ENCODE measurements around the gene POLA1.

The POLA1 gene

DNA sequence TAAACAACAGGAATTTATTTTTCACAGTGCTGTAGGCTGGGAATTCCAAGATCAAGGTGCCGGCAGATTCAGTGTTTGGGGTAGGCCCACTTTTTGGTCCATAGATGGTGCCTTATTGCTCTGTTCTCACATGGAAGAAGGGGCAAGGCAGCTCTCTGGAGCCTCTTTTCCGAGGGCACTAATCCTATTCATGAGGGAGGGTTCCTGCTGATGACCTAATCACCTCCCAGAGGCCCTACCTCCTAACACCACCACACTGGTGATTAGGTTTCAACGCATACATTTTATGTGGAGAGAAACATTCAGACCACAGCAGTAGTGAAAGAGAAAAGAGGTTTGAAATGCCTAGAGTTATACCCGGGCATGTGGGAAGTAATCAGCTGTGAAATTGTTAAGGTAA lies 1.4 kb upstream of the POLA1 start:
- no peak overlapping the region for H3K4me3 ChIP-seq (ENCODE audit: control insufficient read depth, low read depth, low read length)
- DNase-seq (ENCODE audit: low read depth), result no peak
- TF ChIP-seq, protein P1, sequence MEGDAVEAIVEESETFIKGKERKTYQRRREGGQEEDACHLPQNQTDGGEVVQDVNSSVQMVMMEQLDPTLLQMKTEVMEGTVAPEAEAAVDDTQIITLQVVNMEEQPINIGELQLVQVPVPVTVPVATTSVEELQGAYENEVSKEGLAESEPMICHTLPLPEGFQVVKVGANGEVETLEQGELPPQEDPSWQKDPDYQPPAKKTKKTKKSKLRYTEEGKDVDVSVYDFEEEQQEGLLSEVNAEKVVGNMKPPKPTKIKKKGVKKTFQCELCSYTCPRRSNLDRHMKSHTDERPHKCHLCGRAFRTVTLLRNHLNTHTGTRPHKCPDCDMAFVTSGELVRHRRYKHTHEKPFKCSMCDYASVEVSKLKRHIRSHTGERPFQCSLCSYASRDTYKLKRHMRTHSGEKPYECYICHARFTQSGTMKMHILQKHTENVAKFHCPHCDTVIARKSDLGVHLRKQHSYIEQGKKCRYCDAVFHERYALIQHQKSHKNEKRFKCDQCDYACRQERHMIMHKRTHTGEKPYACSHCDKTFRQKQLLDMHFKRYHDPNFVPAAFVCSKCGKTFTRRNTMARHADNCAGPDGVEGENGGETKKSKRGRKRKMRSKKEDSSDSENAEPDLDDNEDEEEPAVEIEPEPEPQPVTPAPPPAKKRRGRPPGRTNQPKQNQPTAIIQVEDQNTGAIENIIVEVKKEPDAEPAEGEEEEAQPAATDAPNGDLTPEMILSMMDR (IDR thresholded peaks at IDR 0.05; ENCODE audit: control insufficient read depth, insufficient read depth, low read depth, low read length, missing control alignments), result no peak

DNA sequence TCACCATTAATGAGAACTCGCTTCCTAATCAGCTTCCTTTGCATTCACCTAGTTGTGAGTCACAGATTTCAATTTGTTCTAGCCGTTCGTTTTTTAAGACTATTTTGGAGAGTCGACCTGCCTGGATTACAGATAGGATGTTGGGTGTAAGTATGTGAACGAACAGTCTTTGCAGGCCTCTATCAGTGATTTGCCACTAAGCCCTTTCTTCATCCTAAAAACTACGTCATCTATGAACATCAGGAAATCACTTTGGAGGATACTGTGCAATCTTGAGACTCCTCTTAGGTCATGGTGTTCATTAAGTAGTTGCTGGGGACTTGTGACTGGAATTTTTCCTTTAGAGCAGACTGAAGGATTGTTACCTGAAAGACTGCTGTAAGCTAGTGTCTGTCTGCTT lies 1.1 kb downstream of the POLA1 start:
- no peak for DNase-seq (ENCODE audit: low read depth)
- no peak overlapping the region for H3K4me3 ChIP-seq (ENCODE audit: control insufficient read depth, low read depth, low read length)
- TF ChIP-seq, protein P1 (IDR thresholded peaks at IDR 0.05; ENCODE audit: control insufficient read depth, insufficient read depth, low read depth, low read length, missing control alignments), result no peak

DNA sequence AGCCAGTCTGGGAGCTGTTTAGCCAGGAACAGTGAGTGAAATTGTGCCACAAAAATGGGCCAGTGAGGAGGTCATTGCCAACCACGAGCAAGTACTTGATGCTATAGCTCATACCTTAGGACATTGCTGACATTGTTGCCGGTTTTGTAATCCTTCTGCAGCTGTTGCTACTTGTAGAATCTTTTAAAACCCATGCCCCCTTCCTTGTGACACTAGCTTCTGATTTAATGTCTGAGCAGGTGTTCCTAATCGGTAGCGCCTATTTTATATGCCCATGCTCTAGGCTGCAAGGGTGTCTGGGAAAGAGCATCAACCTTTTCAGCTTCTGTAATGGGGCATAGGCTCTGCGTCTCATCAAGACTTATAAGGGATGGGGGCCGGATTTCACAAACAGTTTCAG lies 2.6 kb downstream of the POLA1 start:
- no peak for DNase-seq (ENCODE audit: low read depth)
- H3K4me3 ChIP-seq (ENCODE audit: control insufficient read depth, low read depth, low read length), result no peak overlapping the region
- TF ChIP-seq, protein P1 (IDR thresholded peaks at IDR 0.05; ENCODE audit: control insufficient read depth, insufficient read depth, low read depth, low read length, missing control alignments), result no peak

DNA sequence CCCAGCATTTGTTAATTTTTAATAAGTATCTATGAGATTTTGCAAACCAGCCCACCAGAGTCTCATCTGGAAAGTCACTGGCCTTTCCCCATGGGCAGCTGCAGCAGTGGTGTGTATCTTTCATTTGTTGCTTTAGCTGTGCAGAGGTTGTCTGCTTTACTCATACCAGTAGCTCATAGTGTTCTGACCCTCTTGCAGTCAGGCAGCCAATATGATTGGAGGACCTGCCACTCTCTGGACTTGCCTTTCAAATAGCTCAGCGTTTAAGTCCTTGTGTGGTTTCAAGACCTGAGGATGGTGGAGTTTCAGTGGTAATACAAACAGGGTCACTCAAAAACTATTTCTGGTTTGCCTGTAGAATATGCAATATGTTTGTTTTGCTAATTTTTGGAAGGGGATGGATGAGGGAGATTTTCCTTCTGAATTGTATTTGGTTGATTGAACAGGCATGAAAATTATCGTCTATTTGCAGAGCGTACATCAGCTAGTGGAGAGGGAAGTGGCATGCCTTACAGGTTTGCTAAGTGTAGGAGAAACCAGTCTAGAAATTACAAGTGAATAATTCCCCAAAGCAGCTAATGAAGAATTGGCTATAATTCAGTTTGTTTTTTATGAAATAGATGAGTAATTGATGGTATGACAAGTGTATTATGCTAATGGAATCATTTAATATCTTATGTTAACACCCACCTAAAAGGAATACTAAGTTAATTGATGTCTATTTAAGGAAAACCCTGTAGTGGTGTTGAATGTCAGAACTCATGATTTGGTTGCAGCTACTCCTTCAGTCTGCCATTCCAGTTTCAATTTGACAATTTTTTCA lies 8.9 kb downstream of the POLA1 start:
- no peak for DNase-seq (ENCODE audit: low read depth)
- H3K4me3 ChIP-seq (ENCODE audit: control insufficient read depth, low read depth, low read length), result no peak overlapping the region
- TF ChIP-seq, protein P1 (IDR thresholded peaks at IDR 0.05; ENCODE audit: control insufficient read depth, insufficient read depth, low read depth, low read length, missing control alignments), result no peak

DNA sequence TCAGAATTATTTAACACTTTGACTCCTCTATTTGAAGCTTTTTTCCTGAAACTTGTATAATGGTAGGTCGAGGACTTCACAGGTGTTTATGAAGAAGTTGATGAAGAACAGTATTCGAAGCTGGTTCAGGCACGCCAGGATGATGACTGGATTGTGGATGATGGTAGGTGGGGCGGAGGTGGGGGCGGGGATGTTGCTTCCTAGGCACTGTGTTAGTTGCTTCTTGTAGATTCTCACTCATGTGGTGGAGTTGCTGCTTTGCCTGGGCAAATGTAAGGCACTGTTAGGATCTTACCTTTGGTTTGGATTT lies 9.4 kb downstream of the POLA1 start:
- DNase-seq (ENCODE audit: low read depth), result no peak
- H3K4me3 ChIP-seq (ENCODE audit: control insufficient read depth, low read depth, low read length), result no peak overlapping the region
- TF ChIP-seq, protein P1 (IDR thresholded peaks at IDR 0.05; ENCODE audit: control insufficient read depth, insufficient read depth, low read depth, low read length, missing control alignments), result no peak

DNA sequence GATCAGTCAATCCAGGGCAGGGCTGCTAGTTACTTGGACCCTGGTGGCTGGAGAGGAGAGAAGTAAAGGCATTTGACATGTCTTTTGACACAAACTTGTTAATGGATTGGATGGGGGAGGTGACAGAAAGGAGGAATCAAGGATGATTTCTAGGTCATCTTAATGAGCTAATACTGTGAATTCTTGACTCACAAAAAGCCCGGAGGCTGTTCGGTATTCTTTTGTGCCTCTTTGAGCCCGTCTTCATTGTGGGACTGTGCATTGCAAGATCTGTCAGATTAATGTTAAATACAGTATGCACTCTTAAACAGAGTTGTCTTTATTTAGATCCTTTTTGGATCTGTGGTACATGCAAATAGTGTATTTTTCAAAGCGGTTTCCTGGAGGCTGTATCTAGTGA lies 25.1 kb downstream of the POLA1 start:
- DNase-seq (ENCODE audit: low read depth), result no peak
- TF ChIP-seq, protein P1 (IDR thresholded peaks at IDR 0.05; ENCODE audit: control insufficient read depth, insufficient read depth, low read depth, low read length, missing control alignments), result no peak
- H3K4me3 ChIP-seq (ENCODE audit: control insufficient read depth, low read depth, low read length), result no peak overlapping the region
